Measurements from ENCODE around the gene EXOSC2. TPM values are rescaled to one million over a fixed set of nuclear protein-coding genes. Genes with fewer than 3 reads are reported as not detected.

Gene EXOSC2
- total RNA-seq, 3 donors from 2014 or later (not counting 1 experiment from before 2014, with no cell fraction given) = 40.7 to 49.0 (median 47.1) TPM

DNA sequence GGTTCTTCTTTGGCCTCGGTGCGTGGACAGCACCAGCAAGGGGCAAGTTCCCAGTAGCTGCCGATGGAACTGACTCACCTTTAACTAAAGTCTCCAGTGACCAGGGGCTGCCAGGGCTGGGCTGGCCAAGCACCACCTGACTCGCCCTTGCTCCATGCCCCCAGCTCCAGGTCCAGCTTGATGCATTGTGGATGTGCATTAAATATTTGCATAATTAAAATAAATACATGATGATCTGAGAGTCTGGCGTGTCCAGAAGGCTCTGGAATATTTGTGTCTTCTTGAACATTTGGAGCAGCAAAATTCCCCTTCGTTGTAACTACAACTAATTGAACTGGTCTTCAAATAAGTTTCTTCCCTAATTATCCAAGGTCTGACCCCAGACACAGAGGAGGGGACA lies 38.7 kb upstream of the EXOSC2 start:
- no peaks in the 10 kb centered on the region for H3K9me3 ChIP-seq (ENCODE audit: control insufficient read depth, insufficient read depth, low read length)
- H3K4me1 ChIP-seq (ENCODE audit: control insufficient read depth, insufficient read depth, low read length) = no peaks in the 10 kb centered on the region
- Mint-ChIP-seq H3K9me3 (no peaks in the 10 kb centered on the region), H3K4me3 (no peak overlapping the region), H3K27me3 (ENCODE audit: low read depth in 2 of 2) (peaks cover 22 to 30% of the 10 kb centered on the region in 2 donors), H3K27ac (no peak overlapping the region), H3K36me3 (no peaks in the 10 kb centered on the region), H3K4me1 (peaks cover 0 to 4% of the 10 kb centered on the region in 2 donors)
- intact Hi-C loops (cut with micrococcal nuclease) = no loop called here
- DNase-seq (no peak), ATAC-seq (no peak)
- no peaks in the 10 kb centered on the region for H3K36me3 ChIP-seq (ENCODE audit: control insufficient read depth, insufficient read depth, low read length)
- H3K4me3 ChIP-seq (ENCODE audit: low read length) = no peak overlapping the region
- TF ChIP-seq, protein P1, sequence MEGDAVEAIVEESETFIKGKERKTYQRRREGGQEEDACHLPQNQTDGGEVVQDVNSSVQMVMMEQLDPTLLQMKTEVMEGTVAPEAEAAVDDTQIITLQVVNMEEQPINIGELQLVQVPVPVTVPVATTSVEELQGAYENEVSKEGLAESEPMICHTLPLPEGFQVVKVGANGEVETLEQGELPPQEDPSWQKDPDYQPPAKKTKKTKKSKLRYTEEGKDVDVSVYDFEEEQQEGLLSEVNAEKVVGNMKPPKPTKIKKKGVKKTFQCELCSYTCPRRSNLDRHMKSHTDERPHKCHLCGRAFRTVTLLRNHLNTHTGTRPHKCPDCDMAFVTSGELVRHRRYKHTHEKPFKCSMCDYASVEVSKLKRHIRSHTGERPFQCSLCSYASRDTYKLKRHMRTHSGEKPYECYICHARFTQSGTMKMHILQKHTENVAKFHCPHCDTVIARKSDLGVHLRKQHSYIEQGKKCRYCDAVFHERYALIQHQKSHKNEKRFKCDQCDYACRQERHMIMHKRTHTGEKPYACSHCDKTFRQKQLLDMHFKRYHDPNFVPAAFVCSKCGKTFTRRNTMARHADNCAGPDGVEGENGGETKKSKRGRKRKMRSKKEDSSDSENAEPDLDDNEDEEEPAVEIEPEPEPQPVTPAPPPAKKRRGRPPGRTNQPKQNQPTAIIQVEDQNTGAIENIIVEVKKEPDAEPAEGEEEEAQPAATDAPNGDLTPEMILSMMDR (IDR thresholded peaks at IDR 0.05) = no peak
- no peak overlapping the region for H3K27ac ChIP-seq (ENCODE audit: low read length)
- WGBS (ENCODE audit: insufficient coverage) = 81% methylated on average over 6 of the region's 6 CpGs
- peaks cover 9% of the 10 kb centered on the region for H3K27me3 ChIP-seq (ENCODE audit: control insufficient read depth, insufficient read depth, low read length)

DNA sequence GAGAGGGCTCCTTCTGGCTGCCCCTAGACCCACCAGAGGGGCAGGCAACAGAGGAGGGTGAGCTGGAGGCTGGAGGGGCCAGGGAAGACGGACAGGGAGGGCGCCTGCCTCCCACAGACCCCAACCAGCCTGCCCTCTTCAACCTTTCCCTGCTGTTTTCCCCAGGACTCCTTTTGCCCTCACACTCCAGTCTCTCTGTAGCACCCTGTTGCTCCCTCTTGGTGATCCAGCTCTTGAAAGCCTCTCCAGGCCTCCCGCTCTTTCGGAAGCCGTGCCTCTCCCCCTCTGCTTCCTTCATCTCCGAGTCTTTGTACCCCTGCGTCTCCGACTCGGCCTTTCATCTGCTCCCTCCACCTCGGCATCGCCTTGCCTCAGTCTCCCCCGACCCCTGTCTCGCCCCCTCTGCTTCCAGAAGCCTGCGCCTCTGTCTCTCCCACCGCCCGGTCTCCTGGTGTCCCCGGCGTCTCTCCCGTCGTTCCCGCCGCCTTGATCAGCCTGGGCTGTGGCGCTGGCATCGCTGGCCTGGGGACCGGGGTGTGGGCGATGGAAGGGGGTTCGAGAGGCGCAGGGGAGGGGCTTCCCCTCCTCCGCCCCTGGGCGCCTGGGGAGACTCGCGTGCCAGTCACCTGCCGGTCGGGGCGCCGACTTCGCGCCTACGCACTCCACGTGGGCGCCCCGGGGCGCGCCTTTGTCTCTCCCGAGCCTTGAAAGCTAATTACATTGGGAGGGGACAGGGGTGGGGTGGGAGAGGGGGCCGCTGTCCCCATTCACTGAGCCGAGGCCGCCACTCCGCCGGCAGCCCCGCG lies 34.5 kb upstream of the EXOSC2 start:
- intact Hi-C loops (cut with micrococcal nuclease) = no loop called here
- H3K4me1 ChIP-seq (ENCODE audit: control insufficient read depth, insufficient read depth, low read length) = peaks cover 10% of the 10 kb centered on the region
- Mint-ChIP-seq H3K4me1 (peaks cover 6 to 12% of the 10 kb centered on the region in 2 donors), H3K36me3 (no peaks in the 10 kb centered on the region), H3K9me3 (no peaks in the 10 kb centered on the region), H3K27ac (no peak overlapping the region), H3K4me3 (no peak overlapping the region), H3K27me3 (ENCODE audit: low read depth in 2 of 2) (peaks cover 30 to 40% of the 10 kb centered on the region in 2 donors)
- ATAC-seq (no peak), DNase-seq (no peak)
- H3K9me3 ChIP-seq (ENCODE audit: control insufficient read depth, insufficient read depth, low read length) = no peaks in the 10 kb centered on the region
- H3K4me3 ChIP-seq (ENCODE audit: low read length) = no peak overlapping the region
- no peak overlapping the region for H3K27ac ChIP-seq (ENCODE audit: low read length)
- WGBS (ENCODE audit: insufficient coverage) = 24% methylated on average over 51 of the region's 52 CpGs
- peaks cover 34% of the 10 kb centered on the region for H3K27me3 ChIP-seq (ENCODE audit: control insufficient read depth, insufficient read depth, low read length)
- TF ChIP-seq, protein P1 (IDR thresholded peaks at IDR 0.05) = no peak
- H3K36me3 ChIP-seq (ENCODE audit: control insufficient read depth, insufficient read depth, low read length) = no peaks in the 10 kb centered on the region

DNA sequence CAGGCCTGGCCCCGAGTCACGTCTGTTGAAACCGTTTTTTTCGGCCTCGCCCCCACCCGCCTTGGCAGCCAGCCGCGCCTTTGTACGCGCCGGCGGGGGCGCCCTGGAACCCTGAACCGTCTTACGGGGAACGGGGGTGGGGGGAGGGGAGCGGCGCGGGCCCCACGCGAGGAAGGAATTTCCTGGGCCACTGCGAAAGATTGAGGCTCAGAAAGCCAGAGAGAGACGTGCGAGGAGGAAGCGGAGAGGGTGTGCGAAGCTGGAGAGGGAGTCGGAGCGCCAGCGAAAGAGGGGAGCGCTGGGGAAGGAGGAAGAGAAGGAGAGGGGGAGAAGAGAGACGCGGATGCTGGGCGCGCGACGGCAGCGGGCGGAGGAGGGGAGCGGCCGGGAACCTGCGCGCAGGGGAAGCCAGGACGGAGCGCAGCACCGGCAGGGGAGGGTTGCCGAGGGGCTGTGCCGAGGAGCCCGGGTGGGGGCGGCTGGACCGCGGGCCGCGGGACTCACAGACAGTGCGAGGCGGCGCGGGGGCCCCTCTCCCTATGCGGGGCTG lies 33.8 kb upstream of the EXOSC2 start:
- Histone ChIP-seq H3K27ac (ENCODE audit: low read length) (no peak overlapping the region), H3K9me3 (ENCODE audit: control insufficient read depth, insufficient read depth, low read length) (no peaks in the 10 kb centered on the region), H3K4me1 (ENCODE audit: control insufficient read depth, insufficient read depth, low read length) (peaks cover 13% of the 10 kb centered on the region), H3K36me3 (ENCODE audit: control insufficient read depth, insufficient read depth, low read length) (no peaks in the 10 kb centered on the region), H3K4me3 (ENCODE audit: low read length) (no peak overlapping the region), H3K27me3 (ENCODE audit: control insufficient read depth, insufficient read depth, low read length) (peaks cover 36% of the 10 kb centered on the region)
- Mint-ChIP-seq H3K4me1 (peaks cover 6 to 12% of the 10 kb centered on the region in 2 donors), H3K4me3 (no peak overlapping the region), H3K27ac (no peak overlapping the region), H3K9me3 (no peaks in the 10 kb centered on the region), H3K36me3 (no peaks in the 10 kb centered on the region), H3K27me3 (ENCODE audit: low read depth in 2 of 2) (peaks cover 30 to 38% of the 10 kb centered on the region in 2 donors)
- intact Hi-C loops (cut with micrococcal nuclease) = no loop called here
- DNase-seq = no peak
- no peak for ATAC-seq
- 4% methylated on average over 58 of the region's 58 CpGs for WGBS (ENCODE audit: insufficient coverage)
- TF ChIP-seq, protein P1 (IDR thresholded peaks at IDR 0.05) = no peak
